Retinal pigment epithelial cell (primary cell): ENCODE results near the gene SLC30A2.

Source experiments
- DNase-seq: peaks from one replicate; pipeline ENCODE4 v3.0.0-alpha.2; 2010; ENCODE audit warnings: low read depth
- H3K4me3 ChIP-seq: 2 replicates; pipeline ENCODE4 v1.5.1; 2011; ENCODE audit warnings: mild to moderate bottlenecking, low read length, control low read depth, moderate library complexity
- CTCF ChIP-seq: conservative IDR thresholded peaks from 2 replicates; pipeline ENCODE4 v1.5.1; 2011; ENCODE audit warnings: low read depth, low read length, control low read depth, inconsistent platforms

The SLC30A2 gene

GRCh38 chr1:26070296-26070962, 24.5 kb upstream of the SLC30A2 start:
- H3K4me3 ChIP-seq: no peak overlapping the region
- DNase-seq: no peak
- no peak for TF ChIP-seq CTCF

- no peak for TF ChIP-seq CTCF
- no peak for DNase-seq
- no peak overlapping the region for H3K4me3 ChIP-seq
These were observed 24.0 kb upstream of the SLC30A2 start for GRCh38 chr1:26069941-26070295.

GRCh38 chr1:26067432-26067911, 21.6 kb upstream of the SLC30A2 start, which contains the start of gene TRIM63:
Gene TRIM63 (minus strand): TSS chr1:26067630. CDS start chr1:26067494, 136 bp downstream.
- DNase-seq: peak; percentile 33
- TF ChIP-seq CTCF: no peak
- peak within 1 kb of the TSS; percentile 35 for H3K4me3 ChIP-seq

- peak overlapping the region; percentile 35 for H3K4me3 ChIP-seq
- DNase-seq: no peak
These were observed 20.9 kb upstream of the SLC30A2 start for GRCh38 chr1:26066857-26067256.

GRCh38 chr1:26066160-26066559, 20.2 kb upstream of the SLC30A2 start:
- TF ChIP-seq CTCF: no peak
- no peak for DNase-seq
- no peak overlapping the region for H3K4me3 ChIP-seq

More at GRCh38 chr1:26066857-26067256, 20.9 kb upstream of the SLC30A2 start:
- TF ChIP-seq CTCF: no peak

GRCh38 chr1:26064553-26064952, 18.6 kb upstream of the SLC30A2 start:
- H3K4me3 ChIP-seq: no peak overlapping the region
- DNase-seq: no peak
- TF ChIP-seq CTCF: no peak
